CD4-positive, alpha-beta T cell (primary cell): Measurements from ENCODE around the gene WNT1. TPM values are rescaled to one million over a fixed set of nuclear protein-coding genes. Genes with fewer than 3 reads are reported as not detected.
A peak's percentile ranks its signal among the peaks of the same experiment; 100 is the strongest.

Experiments
- ATAC-seq: fragments of 200-7000 bp; cut with Tn5 transposase; one replicate; pipeline ENCODE4 v1.10.0; 2022; ENCODE audit warnings: mild to moderate bottlenecking; ENCODE audit not compliant: poor library complexity
- CTCF ChIA-PET: fragments of 350-600 bp; sonication (Branson Sonifier 250); formaldehyde crosslinking; loops from one replicate; lab custom pipeline; 2021; ENCODE audit warnings: antibody characterized with exemption, inconsistent platforms; lab: Charles Lee
- POLR2A ChIA-PET: fragments of 350-600 bp; sonication (Branson Sonifier 250); formaldehyde crosslinking; loops from one replicate; lab custom pipeline; 2021; ENCODE audit warnings: antibody characterized with exemption, inconsistent platforms; lab: Charles Lee
- DNase-seq, 14 experiments: peaks; one replicate each; pipeline ENCODE4 v3.0.0-alpha.2; 2013 to 2020; ENCODE audit warnings: mixed read lengths in 2 of 14
- H3K27ac ChIP-seq, 2 donors: one replicate each; pipeline versions ENCODE4 v1.5.1 to v1.7.0; 2013; ENCODE audit warnings: low read length in 2 of 2, low read depth in 1 of 2, mild to moderate bottlenecking in 1 of 2
- H3K27me3 ChIP-seq, 2 experiments: 1 replicate in 1 of 2; 2 replicates in 1 of 2; pipeline versions ENCODE4 v1.6.1 to v1.7.0; 2013; ENCODE audit warnings: low read length in 2 of 2, control low read depth in 1 of 2, mild to moderate bottlenecking in 1 of 2, moderate library complexity in 1 of 2; ENCODE audit not compliant: insufficient read depth in 2 of 2, control insufficient read depth in 1 of 2
- H3K36me3 ChIP-seq: one replicate; pipeline ENCODE4 v1.6.1; 2013; ENCODE audit warnings: low read length, control low read depth; ENCODE audit not compliant: insufficient read depth
- H3K4me1 ChIP-seq: one replicate; pipeline ENCODE4 v1.6.1; 2013; ENCODE audit warnings: low read length, control low read depth; ENCODE audit not compliant: insufficient read depth
- H3K4me3 ChIP-seq: one replicate; pipeline ENCODE4 v1.5.1; 2013; ENCODE audit warnings: mild to moderate bottlenecking, low read length, moderate library complexity
- H3K9me3 ChIP-seq, 2 experiments: 1 replicate in 1 of 2; 2 replicates in 1 of 2; pipeline versions ENCODE4 v1.6.1 to v1.7.0; 2013; ENCODE audit warnings: low read length in 2 of 2, mild to moderate bottlenecking in 2 of 2, control low read depth in 1 of 2, moderate library complexity in 1 of 2; ENCODE audit not compliant: control insufficient read depth in 1 of 2, insufficient read depth in 1 of 2
- H3K27ac Mint-ChIP-seq: one replicate; pipeline ENCODE4 v1.8.0; 2020; ENCODE audit warnings: mixed read lengths
- H3K27me3 Mint-ChIP-seq: one replicate; pipeline ENCODE4 v1.8.0; 2021; ENCODE audit warnings: mixed read lengths
- H3K36me3 Mint-ChIP-seq: one replicate; pipeline ENCODE4 v1.8.0; 2021; ENCODE audit warnings: low read depth, mixed read lengths
- H3K4me1 Mint-ChIP-seq: one replicate; pipeline ENCODE4 v1.8.0; 2021; ENCODE audit warnings: low read depth, mixed read lengths
- H3K4me3 Mint-ChIP-seq: one replicate; pipeline ENCODE4 v1.8.0; 2020; ENCODE audit warnings: mild to moderate bottlenecking, mixed read lengths
- H3K9me3 Mint-ChIP-seq: one replicate; pipeline ENCODE4 v1.8.0; 2020; ENCODE audit warnings: mixed read lengths
- intact Hi-C, 2 experiments: fragments of 100-400 bp; cut with DNase I in 1 of 2; cut with micrococcal nuclease in 1 of 2; formaldehyde crosslinking; loops; one replicate each; pipeline versions ENCODE4 v1.15.1 to v1.9.0; 2023 to 2025; cut with DNase I, micrococcal nuclease
- total RNA-seq, 174 experiments: library from RNA in 2 of 174; stranded (reverse) in 2 of 174; gene quantifications; one replicate each; pipeline ENCODE4 v1.2.3 and lab custom pipeline; 2021 to 2026
- TF ChIP-seq, protein P1 (sequence below): fragments of 200-600 bp; IDR thresholded peaks from one replicate; pipeline ENCODE4 v1.8.0; 2022; ENCODE audit warnings: antibody characterized with exemption, mild to moderate bottlenecking

Gene WNT1
- total RNA-seq, 2 experiments from 2014 or later, result 1.8 to 2.7 TPM

DNA sequence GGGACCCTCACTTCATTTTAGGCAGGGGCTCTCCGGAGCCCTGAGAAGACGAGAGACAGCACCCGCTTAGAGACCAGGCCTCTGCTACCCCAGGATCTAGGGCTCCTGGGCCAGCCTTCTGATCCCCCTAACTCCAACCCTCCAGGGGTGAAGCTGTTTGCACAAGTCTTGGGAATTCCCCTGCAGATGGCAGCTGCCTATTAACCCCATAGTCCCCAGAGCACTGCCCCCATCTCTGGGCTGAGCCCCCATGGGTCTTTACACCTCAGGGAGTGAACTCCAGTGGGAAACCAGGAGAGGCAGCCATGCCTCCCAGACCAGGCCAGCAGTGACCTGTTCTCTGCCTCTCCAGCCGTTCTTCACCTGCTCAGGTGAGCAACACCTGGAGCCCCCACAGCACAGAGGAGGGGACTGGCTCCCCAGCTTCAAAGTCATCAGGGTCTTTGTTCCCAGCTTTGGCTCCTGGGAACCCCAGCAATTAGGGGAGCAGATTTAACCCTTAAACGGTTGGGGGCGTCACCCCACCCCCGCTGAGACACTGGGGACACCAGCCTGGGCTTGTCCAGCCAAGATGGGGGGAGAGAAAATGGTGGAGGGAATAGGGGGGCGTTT is 8.9 kb upstream of the WNT1 start:
- Mint-ChIP-seq H3K4me1 (peaks cover 23% of the 10 kb centered on the region), H3K9me3 (no peaks in the 10 kb centered on the region), H3K27ac (no peak overlapping the region), H3K27me3 (peaks cover 47% of the 10 kb centered on the region), H3K36me3 (no peaks in the 10 kb centered on the region), H3K4me3 (no peak overlapping the region)
- CTCF ChIA-PET, result interaction anchor here (0.7 to 5.7 kb wide), 7 partner anchors 9 to 44 kb away, joined by 3 to 34 read pairs (median 4); partner anchors contain the start of genes ARF3, FKBP11 and WNT1
- no peaks in the 10 kb centered on the region for H3K36me3 ChIP-seq
- ATAC-seq (no peak), DNase-seq (no peak)
- H3K27me3 ChIP-seq, result peaks cover 42 to 44% of the 10 kb centered on the region in 2 experiments
- POLR2A ChIA-PET, result interaction anchor here (0.8 to 3.7 kb wide), 8 partner anchors 9 to 117 kb away, joined by 3 to 26 read pairs (median 4); partner anchors contain the start of genes ARF3, DDX23, FKBP11 and WNT1
- intact Hi-C loops, result no loop called here
- H3K4me3 ChIP-seq, result no peak overlapping the region
- H3K9me3 ChIP-seq, result peaks cover 0 to 11% of the 10 kb centered on the region in 2 experiments
- TF ChIP-seq, protein P1, sequence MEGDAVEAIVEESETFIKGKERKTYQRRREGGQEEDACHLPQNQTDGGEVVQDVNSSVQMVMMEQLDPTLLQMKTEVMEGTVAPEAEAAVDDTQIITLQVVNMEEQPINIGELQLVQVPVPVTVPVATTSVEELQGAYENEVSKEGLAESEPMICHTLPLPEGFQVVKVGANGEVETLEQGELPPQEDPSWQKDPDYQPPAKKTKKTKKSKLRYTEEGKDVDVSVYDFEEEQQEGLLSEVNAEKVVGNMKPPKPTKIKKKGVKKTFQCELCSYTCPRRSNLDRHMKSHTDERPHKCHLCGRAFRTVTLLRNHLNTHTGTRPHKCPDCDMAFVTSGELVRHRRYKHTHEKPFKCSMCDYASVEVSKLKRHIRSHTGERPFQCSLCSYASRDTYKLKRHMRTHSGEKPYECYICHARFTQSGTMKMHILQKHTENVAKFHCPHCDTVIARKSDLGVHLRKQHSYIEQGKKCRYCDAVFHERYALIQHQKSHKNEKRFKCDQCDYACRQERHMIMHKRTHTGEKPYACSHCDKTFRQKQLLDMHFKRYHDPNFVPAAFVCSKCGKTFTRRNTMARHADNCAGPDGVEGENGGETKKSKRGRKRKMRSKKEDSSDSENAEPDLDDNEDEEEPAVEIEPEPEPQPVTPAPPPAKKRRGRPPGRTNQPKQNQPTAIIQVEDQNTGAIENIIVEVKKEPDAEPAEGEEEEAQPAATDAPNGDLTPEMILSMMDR, result no peak
- no peak overlapping the region for H3K27ac ChIP-seq
- H3K4me1 ChIP-seq, result peaks cover 46% of the 10 kb centered on the region

DNA sequence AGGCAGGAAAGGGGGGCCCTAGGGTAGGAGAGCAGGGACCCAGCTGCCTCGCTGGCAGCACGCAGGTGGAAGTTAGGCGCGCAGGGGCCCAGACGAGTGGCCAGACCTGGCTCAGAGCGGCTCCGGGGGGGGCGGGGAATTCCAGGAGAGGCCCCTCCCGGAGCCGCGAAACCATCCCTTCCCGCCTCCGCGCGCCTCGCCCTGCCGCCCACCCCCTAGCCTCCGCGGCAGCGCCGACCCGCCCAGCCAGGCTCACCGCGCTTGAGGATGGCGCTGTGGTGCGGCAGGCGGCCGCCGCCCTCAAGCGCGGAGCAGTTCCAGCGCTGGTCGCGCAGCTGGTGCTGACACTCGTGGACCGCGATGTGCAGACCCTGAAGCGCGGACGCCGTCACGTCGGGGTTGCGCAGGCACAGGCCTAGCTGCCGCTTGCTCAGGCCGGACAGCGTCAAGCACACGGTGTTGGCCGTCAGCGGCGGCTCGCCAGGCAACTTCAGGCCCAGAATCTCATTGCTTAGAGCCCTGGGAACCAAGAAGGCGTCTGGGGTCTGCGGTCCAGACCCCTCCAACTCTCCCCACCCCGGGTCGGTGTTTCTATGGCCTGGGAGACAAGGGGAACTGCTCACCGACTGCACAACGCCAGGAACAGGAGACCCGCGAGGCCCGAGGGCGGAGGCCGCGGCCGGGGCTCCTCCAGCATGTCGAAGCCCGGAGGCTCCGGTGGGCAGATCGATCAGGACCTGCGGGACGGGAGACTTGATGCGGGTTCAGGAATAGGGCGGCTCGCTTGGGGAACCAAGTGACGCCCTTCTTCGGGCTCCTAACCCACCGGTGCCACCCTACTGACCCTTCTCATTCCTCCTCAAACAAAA is 8.1 kb upstream of the WNT1 start:
- Mint-ChIP-seq H3K27ac (no peak overlapping the region), H3K4me1 (peaks cover 23% of the 10 kb centered on the region), H3K4me3 (peak overlapping the region; percentile 69), H3K9me3 (no peaks in the 10 kb centered on the region), H3K27me3 (peaks cover 49% of the 10 kb centered on the region), H3K36me3 (no peaks in the 10 kb centered on the region)
- CTCF ChIA-PET, result interaction anchor here (0.7 to 5.7 kb wide), 7 partner anchors 8 to 45 kb away, joined by 3 to 34 read pairs (median 4); partner anchors contain the start of genes ARF3, FKBP11 and WNT1
- H3K27me3 ChIP-seq, result peaks cover 45 to 49% of the 10 kb centered on the region in 2 experiments
- POLR2A ChIA-PET, result interaction anchor here (0.6 to 3.7 kb wide), 8 partner anchors 10 to 118 kb away, joined by 3 to 26 read pairs (median 4); partner anchors contain the start of genes DDX23, FKBP11 and WNT1
- H3K4me1 ChIP-seq, result peaks cover 47% of the 10 kb centered on the region
- TF ChIP-seq, protein P1, result no peak
- H3K27ac ChIP-seq, result no peak overlapping the region
- peaks cover 0 to 11% of the 10 kb centered on the region in 2 experiments for H3K9me3 ChIP-seq
- DNase-seq, result peak in 7 of 14 experiments; percentile 14 to 79 (median 50)
- H3K36me3 ChIP-seq, result no peaks in the 10 kb centered on the region
- peak overlapping the region; percentile 32 for H3K4me3 ChIP-seq
- ATAC-seq, result peak; percentile 77
- intact Hi-C loops, result no loop called here

DNA sequence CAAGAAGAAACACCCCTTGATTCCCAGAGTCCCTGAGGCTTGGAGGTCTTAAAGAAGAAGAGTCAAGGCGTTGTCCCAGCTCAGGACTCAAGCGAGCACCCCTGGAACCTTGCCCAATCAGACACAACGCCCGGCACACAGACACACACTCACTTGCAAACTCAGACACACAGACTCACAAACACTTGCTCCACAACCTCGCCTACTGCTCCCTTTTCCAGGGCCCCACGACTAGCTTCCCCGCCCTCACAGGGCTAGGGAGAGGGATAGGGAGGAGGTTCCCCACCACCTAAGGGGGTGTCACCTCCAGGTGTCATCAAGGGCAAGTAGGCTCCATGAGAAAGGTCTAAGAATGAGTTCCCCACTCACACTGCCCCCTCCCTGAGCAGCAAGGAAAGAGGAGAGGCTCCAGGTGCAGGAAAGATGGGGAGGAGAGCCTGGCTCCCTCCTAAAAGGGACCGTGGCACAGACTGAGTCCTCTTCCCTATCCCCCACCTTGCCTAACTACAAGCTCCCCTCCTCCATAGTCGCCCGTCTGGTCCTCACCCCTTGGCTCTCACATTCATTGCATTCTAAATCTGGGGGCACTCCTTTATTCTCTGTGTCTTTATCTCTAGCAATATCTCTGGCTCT is 7.3 kb upstream of the WNT1 start:
- peak in 1 of 14 experiments; percentile 19 for DNase-seq
- peaks cover 55% of the 10 kb centered on the region for H3K27me3 Mint-ChIP-seq
- H3K27ac Mint-ChIP-seq, result no peak overlapping the region
- peaks cover 45 to 49% of the 10 kb centered on the region in 2 experiments for H3K27me3 ChIP-seq
- H3K36me3 ChIP-seq, result no peaks in the 10 kb centered on the region
- CTCF ChIA-PET, result interaction anchor here (0.6 to 5.7 kb wide), 4 partner anchors 17 to 117 kb away, joined by 3 to 22 read pairs (median 4); partner anchors contain the start of gene FKBP11
- H3K9me3 Mint-ChIP-seq, result no peaks in the 10 kb centered on the region
- TF ChIP-seq, protein P1, result no peak
- H3K27ac ChIP-seq, result no peak overlapping the region
- POLR2A ChIA-PET, result interaction anchor here (0.9 to 3.7 kb wide), 2 partner anchors 9 to 14 kb away, joined by 3 to 26 read pairs; partner anchors contain the start of genes ARF3 and WNT1
- peaks cover 23% of the 10 kb centered on the region for H3K4me1 Mint-ChIP-seq
- H3K4me1 ChIP-seq, result peaks cover 47% of the 10 kb centered on the region
- peak overlapping the region; percentile 25 for H3K4me3 ChIP-seq
- no peak for ATAC-seq
- H3K36me3 Mint-ChIP-seq, result no peaks in the 10 kb centered on the region
- peaks cover 0 to 11% of the 10 kb centered on the region in 2 experiments for H3K9me3 ChIP-seq
- intact Hi-C loops, result no loop called here
- peak overlapping the region; percentile 69 for H3K4me3 Mint-ChIP-seq
